HG03108 (cell line): ENCODE measurements around the gene HPCAL1.
"Not testable (repeated sequence)": the region's sequence is repeated elsewhere in the genome, so short reads cannot be mapped to it uniquely, and the experiment has no call there.

ENCODE experiments used
- ATAC-seq: cut with Tn5 transposase; IDR thresholded peaks from one replicate; pipeline ENCODE4 v1.9.1; 2021; ENCODE audit warnings: moderate library complexity; ENCODE audit not compliant: unreplicated experiment

Gene HPCAL1

GRCh38 chr2:10283106-10284062 lies 19.3 kb upstream of the HPCAL1 start:
- no peak for ATAC-seq

GRCh38 chr2:10284108-10284870 lies 18.4 kb upstream of the HPCAL1 start:
- no peak for ATAC-seq

- no peak for ATAC-seq
Observed at GRCh38 chr2:10285191-10285555, 17.5 kb upstream of the HPCAL1 start.

DNA sequence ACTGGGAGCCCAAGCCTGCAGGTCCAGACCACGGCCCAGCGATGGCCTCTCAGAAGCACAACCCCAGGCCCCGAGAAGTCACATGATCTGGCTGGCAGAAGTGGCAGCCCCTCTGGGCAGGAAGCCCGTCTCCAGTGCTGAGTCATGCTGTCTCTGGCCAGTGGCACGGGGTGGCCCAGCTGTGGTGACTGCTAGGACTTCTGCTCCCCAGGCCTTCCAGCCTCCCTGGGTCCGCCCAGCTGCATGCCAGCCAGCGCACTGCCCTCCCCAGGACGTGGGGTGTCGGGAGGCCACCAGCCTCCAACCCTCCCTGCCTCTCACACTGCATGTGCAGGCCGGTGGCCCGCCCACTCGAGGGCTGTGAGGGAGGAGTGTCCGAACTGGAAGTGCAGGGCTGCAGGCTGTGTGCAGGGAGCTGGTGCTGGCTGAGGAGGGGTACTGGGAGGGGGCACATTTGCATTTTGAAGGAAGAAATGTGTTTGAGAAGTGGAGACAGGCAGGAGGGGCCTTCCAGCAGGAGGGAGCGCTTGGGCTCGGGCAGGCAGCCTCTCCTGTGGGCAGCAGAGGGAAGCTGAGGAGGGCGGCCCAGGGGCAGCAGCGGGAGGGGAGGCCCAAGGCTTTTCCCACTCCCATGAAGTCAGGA lies 17.0 kb upstream of the HPCAL1 start:
- no peak for ATAC-seq

- ATAC-seq, result no peak
Observed at GRCh38 chr2:10286216-10287037, 16.3 kb upstream of the HPCAL1 start.

DNA sequence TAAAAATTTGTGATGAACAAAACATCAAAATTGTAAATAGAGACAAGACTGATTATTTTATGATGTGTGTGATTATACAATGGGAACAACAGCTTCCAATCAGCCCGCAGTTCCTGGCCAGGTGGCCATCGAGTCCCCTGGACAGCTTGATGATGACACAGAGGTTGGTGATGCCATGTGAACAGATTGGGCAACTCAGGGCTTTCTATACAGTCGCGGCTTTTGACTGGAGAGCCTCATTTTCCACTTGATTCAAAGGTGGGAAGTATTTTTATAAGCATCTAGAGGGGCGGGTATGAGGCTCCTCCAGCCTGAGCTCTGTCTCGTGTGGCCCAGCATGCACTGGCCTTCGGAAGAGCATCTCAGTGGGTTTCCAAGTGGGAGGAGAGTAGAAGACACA lies 14.9 kb upstream of the HPCAL1 start:
- ATAC-seq, result no peak

DNA sequence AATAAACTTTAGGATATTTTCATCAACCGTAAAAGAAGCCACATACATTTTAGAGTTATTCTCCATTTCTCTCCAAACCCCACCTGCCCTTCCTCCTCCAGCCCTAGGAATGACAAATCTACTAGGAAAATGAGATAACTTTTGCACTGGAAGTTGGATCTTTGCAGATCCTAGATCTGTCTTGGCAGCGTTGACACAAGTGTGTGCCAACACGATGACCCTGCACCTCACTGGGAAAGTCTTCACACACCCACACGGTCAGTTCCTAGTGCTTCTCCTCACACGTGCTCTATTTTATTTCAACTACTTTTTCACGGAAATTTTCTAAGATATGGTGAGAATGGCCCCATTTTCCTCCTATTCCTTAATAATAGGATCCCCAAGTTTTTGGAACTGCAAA lies 14.1 kb upstream of the HPCAL1 start:
- no peak for ATAC-seq

- ATAC-seq, result no peak
Observed at GRCh38 chr2:10289352-10289751, 13.4 kb upstream of the HPCAL1 start.

- ATAC-seq, result no peak
Observed at GRCh38 chr2:10289891-10290290, 12.8 kb upstream of the HPCAL1 start.

DNA sequence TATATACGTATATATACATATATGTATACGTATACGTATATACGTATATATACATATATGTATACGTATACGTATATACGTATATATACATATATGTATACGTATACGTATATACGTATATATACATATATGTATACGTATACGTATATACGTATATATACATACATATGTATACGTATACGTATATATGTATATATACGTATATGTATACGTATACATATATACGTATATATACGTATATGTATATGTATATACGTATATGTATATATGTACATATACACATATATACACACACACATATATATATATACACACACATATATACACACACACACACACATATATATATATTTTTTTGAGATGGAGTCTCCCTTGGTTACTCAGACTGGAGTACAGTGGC lies 11.3 kb upstream of the HPCAL1 start:
- not testable (repeated sequence) for ATAC-seq

GRCh38 chr2:10292033-10292432 lies 10.7 kb upstream of the HPCAL1 start:
- ATAC-seq, result no peak

- no peak for ATAC-seq
Observed at GRCh38 chr2:10293603-10294002, 9.1 kb upstream of the HPCAL1 start.

DNA sequence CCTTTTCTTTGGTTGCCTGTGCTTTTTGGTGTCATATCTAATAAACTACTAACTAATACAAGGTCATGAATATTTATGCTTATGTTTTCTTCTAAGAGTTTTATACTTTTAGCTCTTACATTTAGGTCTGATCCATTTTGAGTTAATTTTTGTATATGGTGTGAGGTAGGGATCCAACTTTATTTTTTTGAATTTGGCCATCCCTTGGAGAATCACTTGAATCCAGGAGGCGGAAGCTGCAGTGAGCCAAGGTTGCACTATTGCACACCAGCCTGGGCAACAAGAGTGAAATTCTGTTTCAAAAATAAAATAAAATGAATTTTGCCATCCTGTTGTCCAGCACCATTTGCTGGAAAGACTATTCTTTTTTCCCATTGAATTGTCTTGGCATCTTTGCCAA lies 8.6 kb upstream of the HPCAL1 start:
- ATAC-seq, result no peak

GRCh38 chr2:10295649-10296048 lies 7.1 kb upstream of the HPCAL1 start:
- ATAC-seq, result not testable (repeated sequence)

GRCh38 chr2:10296142-10296541 lies 6.6 kb upstream of the HPCAL1 start:
- ATAC-seq, result no peak

GRCh38 chr2:10297191-10297830 lies 5.4 kb upstream of the HPCAL1 start:
- ATAC-seq, result no peak

GRCh38 chr2:10297959-10298531 lies 4.7 kb upstream of the HPCAL1 start:
- no peak for ATAC-seq

- not testable (repeated sequence) for ATAC-seq
Observed at GRCh38 chr2:10298777-10299176, 3.9 kb upstream of the HPCAL1 start.

GRCh38 chr2:10300328-10300920 lies 2.3 kb upstream of the HPCAL1 start:
- no peak for ATAC-seq
